GM19467 (cell line): Measurements from ENCODE around the gene PPFIA1.
"Not testable (repeated sequence)": the region's sequence is repeated elsewhere in the genome, so short reads cannot be mapped to it uniquely, and the experiment has no call there.

Experiments
- ATAC-seq: cut with Tn5 transposase; IDR thresholded peaks from one replicate; pipeline ENCODE4 v1.9.1; 2021; ENCODE audit warnings: mild to moderate bottlenecking, moderate library complexity; ENCODE audit not compliant: unreplicated experiment

Gene PPFIA1

GRCh38 chr11:70250876-70251658 is 19.4 kb upstream of the PPFIA1 start:
- ATAC-seq: no peak

GRCh38 chr11:70251659-70252321 is 18.7 kb upstream of the PPFIA1 start:
- no peak for ATAC-seq

- no peak for ATAC-seq
These were observed 17.6 kb upstream of the PPFIA1 start for GRCh38 chr11:70252844-70253243.

- ATAC-seq: no peak
These were observed 14.9 kb upstream of the PPFIA1 start for GRCh38 chr11:70255477-70256116.

- not testable (repeated sequence) for ATAC-seq
These were observed 11.4 kb upstream of the PPFIA1 start for GRCh38 chr11:70259077-70259476.

GRCh38 chr11:70262951-70263350 is 7.5 kb upstream of the PPFIA1 start:
- no peak for ATAC-seq

- ATAC-seq: no peak
These were observed 7.1 kb upstream of the PPFIA1 start for GRCh38 chr11:70263363-70263762.

GRCh38 chr11:70265341-70265740 is 5.1 kb upstream of the PPFIA1 start:
- ATAC-seq: no peak

- ATAC-seq: no peak
These were observed 3.0 kb upstream of the PPFIA1 start for GRCh38 chr11:70267405-70267950.

- no peak for ATAC-seq
These were observed 2.0 kb upstream of the PPFIA1 start for GRCh38 chr11:70268526-70268925.

- peak; percentile 25 for ATAC-seq
These were observed 573 bp downstream of the PPFIA1 start for GRCh38 chr11:70270877-70271648.

- no peak for ATAC-seq
These were observed 1.1 kb downstream of the PPFIA1 start for GRCh38 chr11:70271649-70271953.

GRCh38 chr11:70272009-70272408 is 1.5 kb downstream of the PPFIA1 start:
- ATAC-seq: no peak

GRCh38 chr11:70278994-70279393 is 8.5 kb downstream of the PPFIA1 start:
- ATAC-seq: no peak

GRCh38 chr11:70281156-70281609 is 10.7 kb downstream of the PPFIA1 start:
- ATAC-seq: no peak

GRCh38 chr11:70282012-70282411 is 11.5 kb downstream of the PPFIA1 start:
- ATAC-seq: no peak

- ATAC-seq: no peak
These were observed 18.2 kb downstream of the PPFIA1 start for GRCh38 chr11:70288721-70289120.

- ATAC-seq: no peak
These were observed 19.1 kb downstream of the PPFIA1 start for GRCh38 chr11:70289582-70289981.

- ATAC-seq: no peak
These were observed 20.0 kb downstream of the PPFIA1 start for GRCh38 chr11:70290361-70291065.

GRCh38 chr11:70292166-70292565 is 21.7 kb downstream of the PPFIA1 start:
- ATAC-seq: no peak
